Lung (tissue), 12 donors: ENCODE data around the gene STK35. TPM values are rescaled to one million over a fixed set of nuclear protein-coding genes. Genes with fewer than 3 reads are reported as not detected.

Source experiments
- ATAC-seq: fragments of 200-7000 bp; cut with Tn5 transposase; one replicate; pipeline ENCODE4 v1.9.1; 2020; ENCODE audit warnings: moderate number of reproducible peaks; ENCODE audit not compliant: insufficient read depth, low FRiP score
- DNase-seq, 3 donors: peaks; one replicate each; pipeline ENCODE4 v3.0.0-alpha.2; 2013 to 2017
- H3K27ac ChIP-seq, 2 donors: one replicate each; pipeline ENCODE4 v1.5.1; 2013; ENCODE audit warnings: mild to moderate bottlenecking in 2 of 2, moderate library complexity in 2 of 2, control low read depth in 1 of 2, inconsistent platforms in 1 of 2, low read depth in 1 of 2, low read length in 1 of 2
- H3K27me3 ChIP-seq, 3 donors: one replicate each; pipeline ENCODE4 v1.5.1; 2013; ENCODE audit warnings: low read length in 2 of 3; ENCODE audit not compliant: control insufficient read depth in 3 of 3, insufficient read depth in 3 of 3
- H3K36me3 ChIP-seq, 4 donors: one replicate each; pipeline ENCODE4 v1.5.1; 2013; ENCODE audit warnings: low read length in 4 of 4, mild to moderate bottlenecking in 1 of 4, moderate library complexity in 1 of 4; ENCODE audit not compliant: control insufficient read depth in 4 of 4, insufficient read depth in 4 of 4
- H3K4me1 ChIP-seq, 5 donors: one replicate each; pipeline ENCODE4 v1.5.1; 2013; ENCODE audit warnings: low read length in 5 of 5, mild to moderate bottlenecking in 2 of 5, moderate library complexity in 1 of 5; ENCODE audit not compliant: control insufficient read depth in 5 of 5, insufficient read depth in 5 of 5
- H3K4me3 ChIP-seq: one replicate; pipeline ENCODE4 v1.5.1; 2013; ENCODE audit warnings: mild to moderate bottlenecking, control low read depth, moderate library complexity
- H3K9ac ChIP-seq, 2 donors: one replicate each; pipeline ENCODE4 v1.5.1; 2013; ENCODE audit warnings: low read length in 2 of 2, control low read depth in 1 of 2; ENCODE audit not compliant: insufficient read depth in 1 of 2
- H3K9me3 ChIP-seq, 4 donors: one replicate each; pipeline ENCODE4 v1.5.1; 2013; ENCODE audit warnings: low read length in 3 of 4, mild to moderate bottlenecking in 1 of 4, moderate library complexity in 1 of 4; ENCODE audit not compliant: control insufficient read depth in 4 of 4, insufficient read depth in 3 of 4
- CTCF ChIP-seq: IDR thresholded peaks from 2 replicates; pipeline ENCODE4 v1.5.1; 2012; ENCODE audit warnings: mild to moderate bottlenecking; ENCODE audit errors: control extremely low read depth, extremely low read depth
- WGBS, 2 donors: extraction: QIAGEN DNeasy Blood & Tissue Kit; methylation state at CpG; one replicate each; pipeline ENCODE4 v1.1.7; 2013; 5-methylcytosine and 5-hydroxymethylcytosine counted together
- polyA plus RNA-seq, 2 donors: library from polyadenylated mRNA; stranded (reverse); fragments of 200-250 nt; gene quantifications; one replicate each; pipeline ENCODE4 v1.2.1, GENCODE V29; 2013
- total RNA-seq, 2 donors: library from RNA; depleted of rRNA in 1 of 2; stranded (reverse); fragments of >200 nt in 1 of 2; gene quantifications; one replicate each; pipeline ENCODE4 v1.2.1, GENCODE V29; 2014 to 2021
- donor health status: control.
- donor health status: control.
- donor health status: Bipolar disorder and iron deficiency.
- donor health status: healthy.
- donor health status: DM: yes; HTN: yes; CAD: no.

Gene STK35
- total and polyA plus RNA-seq, 4 donors, result 5.8 to 24.2 (median 12.5) TPM

DNA sequence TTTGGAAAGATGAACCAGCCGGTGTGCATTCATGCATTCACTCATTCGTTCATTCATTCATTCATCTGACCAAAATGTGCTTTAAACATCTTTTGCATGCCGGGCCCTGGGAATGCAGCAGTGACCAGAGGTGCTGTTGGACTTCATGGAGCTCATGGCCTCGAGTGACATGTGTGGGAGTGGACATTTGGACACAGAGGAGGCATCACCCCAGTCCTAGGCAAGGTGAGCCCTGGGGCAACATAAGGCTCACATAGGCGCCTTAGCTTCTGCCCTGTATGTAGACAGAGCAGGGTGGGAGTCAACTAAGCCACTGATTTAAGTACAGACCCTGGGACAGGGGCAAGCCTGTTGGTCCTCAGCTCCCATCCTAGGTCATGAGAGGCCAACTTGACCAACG, 71.6 kb downstream of the STK35 start:
- Histone ChIP-seq H3K4me1 (peaks cover 0 to 23% (median 0%) of the 10 kb centered on the region in 5 donors), H3K27ac (no peak overlapping the region), H3K9me3 (no peaks in the 10 kb centered on the region), H3K27me3 (peaks cover 0 to 24% (median 0%) of the 10 kb centered on the region in 3 donors), H3K36me3 (no peaks in the 10 kb centered on the region), H3K4me3 (no peak overlapping the region), H3K9ac (no peak overlapping the region)
- WGBS, 2 donors, result 67 to 80% methylated on average over 6 of the region's 6 CpGs
- ATAC-seq (no peak), DNase-seq (no peak)
- TF ChIP-seq CTCF, result no peak

- DNase-seq, result no peak
- WGBS, 2 donors, result 91 to 95% methylated on average over 3 of the region's 3 CpGs
- Histone ChIP-seq H3K27ac (no peak overlapping the region), H3K27me3 (peaks cover 0 to 24% (median 0%) of the 10 kb centered on the region in 3 donors), H3K9me3 (no peaks in the 10 kb centered on the region), H3K9ac (no peak overlapping the region), H3K4me1 (peaks cover 0 to 31% (median 0%) of the 10 kb centered on the region in 5 donors), H3K36me3 (no peaks in the 10 kb centered on the region), H3K4me3 (no peak overlapping the region)
- no peak for TF ChIP-seq CTCF
- no peak for ATAC-seq
Measured at GRCh38 chr20:2174067-2174466, 72.4 kb downstream of the STK35 start.

DNA sequence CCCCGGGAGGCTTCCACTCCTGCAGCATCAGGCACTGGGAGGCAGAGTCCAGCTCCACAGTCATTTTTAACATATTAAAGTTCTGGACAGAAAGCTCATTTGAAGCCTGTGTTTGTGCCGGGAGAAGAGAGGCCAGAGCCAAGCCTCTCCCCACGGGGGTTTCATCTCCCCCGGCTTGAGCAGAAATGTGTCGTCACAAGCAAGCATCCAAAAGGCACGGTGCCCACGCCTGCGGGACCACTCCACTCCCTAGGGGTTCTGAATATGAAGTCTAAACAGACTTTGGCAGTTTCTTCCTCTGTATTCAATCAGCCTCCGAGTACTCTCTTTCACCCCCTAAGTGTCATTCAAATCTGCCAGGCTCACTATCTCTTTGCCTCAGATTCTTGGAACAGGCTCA, 75.3 kb downstream of the STK35 start:
- Histone ChIP-seq H3K36me3 (no peaks in the 10 kb centered on the region), H3K4me1 (peaks cover 0 to 31% (median 0%) of the 10 kb centered on the region in 5 donors), H3K9me3 (no peaks in the 10 kb centered on the region), H3K9ac (no peak overlapping the region), H3K27ac (no peak overlapping the region), H3K27me3 (peaks cover 0 to 16% (median 0%) of the 10 kb centered on the region in 3 donors), H3K4me3 (no peak overlapping the region)
- DNase-seq (peak; percentile 43 to 77 (median 50)), ATAC-seq (no peak)
- WGBS, 2 donors, result 67 to 71% methylated on average over 9 of the region's 9 CpGs
- no peak for TF ChIP-seq CTCF
